BE2C (cell line): ENCODE measurements around the gene CACNA1D.
"Not testable (repeated sequence)": the region's sequence is repeated elsewhere in the genome, so short reads cannot be mapped to it uniquely, and the experiment has no call there.

Source experiments
- DNase-seq: peaks from one replicate; pipeline ENCODE4 v3.0.0-alpha.2; 2020
- H3K27me3 ChIP-seq: fragments of 250-450 bp; sonication (Bioruptor Pico); 2 replicates; pipeline ENCODE4 v1.5.1; 2020; ENCODE audit warnings: mild to moderate bottlenecking
- H3K36me3 ChIP-seq: fragments of 250-450 bp; sonication (Bioruptor Pico); 2 replicates; pipeline ENCODE4 v1.5.1; 2020; ENCODE audit warnings: mild to moderate bottlenecking
- H3K4me1 ChIP-seq: fragments of 250-450 bp; sonication (Bioruptor Pico); 2 replicates; pipeline ENCODE4 v1.5.1; 2020
- H3K4me3 ChIP-seq: 2 replicates; pipeline ENCODE4 v1.5.1; 2011; ENCODE audit warnings: low read depth, low read length
- H3K9me3 ChIP-seq: fragments of 250-450 bp; sonication (Bioruptor Pico); 2 replicates; pipeline ENCODE4 v1.5.1; 2020
- TF ChIP-seq, protein P1 (sequence below): IDR thresholded peaks from 2 replicates; pipeline ENCODE4 v1.5.1; 2012; ENCODE audit warnings: mild to moderate bottlenecking, low read depth, low read length

The CACNA1D gene

DNA sequence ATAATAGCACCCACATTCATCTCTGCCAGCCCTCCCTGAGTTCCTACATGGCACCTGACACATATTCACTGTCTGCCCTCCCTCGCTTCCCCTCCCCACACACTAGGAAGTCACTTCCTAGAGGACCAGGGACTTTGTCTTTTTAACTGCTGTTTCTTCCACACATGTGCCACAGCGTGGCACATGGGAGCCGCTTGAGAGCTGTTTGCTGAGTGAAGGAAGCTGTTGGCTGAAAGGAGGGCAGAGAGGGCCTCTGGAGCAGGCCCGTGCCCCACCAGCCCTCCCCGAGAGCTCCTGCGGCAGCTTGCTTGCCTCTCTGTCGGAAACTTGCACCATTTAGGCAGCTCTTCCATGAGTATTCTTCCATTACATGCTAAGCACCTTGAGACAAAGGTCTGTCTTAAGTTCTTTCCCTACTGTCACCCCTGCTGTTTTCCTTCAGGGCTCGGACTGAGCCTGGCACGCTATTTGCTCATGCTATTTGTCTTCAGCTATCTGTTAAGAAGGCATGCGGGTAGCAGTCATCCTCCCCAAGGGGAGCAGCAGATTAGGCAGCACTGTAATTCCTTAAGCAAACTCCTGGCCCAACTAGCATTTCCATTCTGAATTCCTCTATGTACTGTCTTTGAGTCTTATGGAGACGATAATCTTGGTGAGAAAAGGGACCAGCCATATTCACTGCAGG lies 72.2 kb downstream of the CACNA1D start:
- H3K4me3 ChIP-seq: no peak overlapping the region
- no peaks in the 10 kb centered on the region for H3K36me3 ChIP-seq
- H3K27me3 ChIP-seq: no peaks in the 10 kb centered on the region
- TF ChIP-seq, protein P1, sequence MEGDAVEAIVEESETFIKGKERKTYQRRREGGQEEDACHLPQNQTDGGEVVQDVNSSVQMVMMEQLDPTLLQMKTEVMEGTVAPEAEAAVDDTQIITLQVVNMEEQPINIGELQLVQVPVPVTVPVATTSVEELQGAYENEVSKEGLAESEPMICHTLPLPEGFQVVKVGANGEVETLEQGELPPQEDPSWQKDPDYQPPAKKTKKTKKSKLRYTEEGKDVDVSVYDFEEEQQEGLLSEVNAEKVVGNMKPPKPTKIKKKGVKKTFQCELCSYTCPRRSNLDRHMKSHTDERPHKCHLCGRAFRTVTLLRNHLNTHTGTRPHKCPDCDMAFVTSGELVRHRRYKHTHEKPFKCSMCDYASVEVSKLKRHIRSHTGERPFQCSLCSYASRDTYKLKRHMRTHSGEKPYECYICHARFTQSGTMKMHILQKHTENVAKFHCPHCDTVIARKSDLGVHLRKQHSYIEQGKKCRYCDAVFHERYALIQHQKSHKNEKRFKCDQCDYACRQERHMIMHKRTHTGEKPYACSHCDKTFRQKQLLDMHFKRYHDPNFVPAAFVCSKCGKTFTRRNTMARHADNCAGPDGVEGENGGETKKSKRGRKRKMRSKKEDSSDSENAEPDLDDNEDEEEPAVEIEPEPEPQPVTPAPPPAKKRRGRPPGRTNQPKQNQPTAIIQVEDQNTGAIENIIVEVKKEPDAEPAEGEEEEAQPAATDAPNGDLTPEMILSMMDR: no peak
- no peaks in the 10 kb centered on the region for H3K4me1 ChIP-seq
- no peak for DNase-seq
- H3K9me3 ChIP-seq: no peaks in the 10 kb centered on the region

DNA sequence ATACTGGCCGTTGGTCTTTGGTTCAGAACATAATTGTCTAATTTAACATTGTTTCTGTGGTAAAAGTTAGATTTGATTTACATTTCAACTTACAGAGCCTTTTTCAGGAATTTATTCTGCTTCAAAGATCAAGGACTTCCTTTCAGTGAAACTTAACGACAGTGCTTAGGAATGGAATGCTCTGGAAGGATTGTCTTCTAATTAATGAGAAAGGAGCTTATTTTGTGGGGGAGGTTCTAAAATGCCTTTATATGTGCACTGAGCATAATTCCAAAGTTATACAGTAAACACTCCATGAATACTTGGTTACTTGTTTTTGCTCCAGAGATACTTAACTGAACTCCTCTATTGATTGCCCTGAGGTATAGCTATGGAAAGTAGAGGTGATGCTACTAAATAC lies 75.7 kb downstream of the CACNA1D start:
- H3K4me3 ChIP-seq: no peak overlapping the region
- no peaks in the 10 kb centered on the region for H3K36me3 ChIP-seq
- no peak for DNase-seq
- H3K9me3 ChIP-seq: no peaks in the 10 kb centered on the region
- TF ChIP-seq, protein P1: no peak
- H3K27me3 ChIP-seq: no peaks in the 10 kb centered on the region
- H3K4me1 ChIP-seq: no peaks in the 10 kb centered on the region

DNA sequence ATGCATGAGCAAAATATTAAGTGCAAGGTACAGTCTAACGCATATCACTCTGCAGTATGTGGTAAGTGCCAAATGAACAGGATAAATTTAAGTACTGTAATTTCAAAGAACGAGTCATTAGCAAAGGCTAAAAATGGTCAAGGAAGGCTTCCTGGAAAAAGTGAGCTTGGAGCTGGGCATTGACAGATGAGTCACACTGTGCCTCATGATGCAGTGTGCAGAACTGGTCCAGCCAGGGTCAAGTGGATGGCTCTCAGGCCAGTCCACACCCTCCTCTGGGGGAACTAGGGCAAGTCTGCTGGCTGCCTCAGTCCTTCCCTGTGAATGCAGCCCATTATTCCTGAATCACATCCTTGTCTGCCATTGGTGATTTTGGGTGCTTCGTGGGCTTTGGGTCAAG lies 76.3 kb downstream of the CACNA1D start:
- TF ChIP-seq, protein P1: no peak
- H3K9me3 ChIP-seq: no peaks in the 10 kb centered on the region
- no peak overlapping the region for H3K4me3 ChIP-seq
- H3K4me1 ChIP-seq: no peaks in the 10 kb centered on the region
- no peaks in the 10 kb centered on the region for H3K36me3 ChIP-seq
- no peak for DNase-seq
- H3K27me3 ChIP-seq: no peaks in the 10 kb centered on the region

- Histone ChIP-seq H3K4me3 (no peak overlapping the region), H3K27me3 (no peaks in the 10 kb centered on the region), H3K36me3 (no peaks in the 10 kb centered on the region), H3K9me3 (no peaks in the 10 kb centered on the region), H3K4me1 (no peaks in the 10 kb centered on the region)
- no peak for DNase-seq
- TF ChIP-seq, protein P1: no peak
Measured at GRCh38 chr3:53571264-53571663, 76.9 kb downstream of the CACNA1D start.

DNA sequence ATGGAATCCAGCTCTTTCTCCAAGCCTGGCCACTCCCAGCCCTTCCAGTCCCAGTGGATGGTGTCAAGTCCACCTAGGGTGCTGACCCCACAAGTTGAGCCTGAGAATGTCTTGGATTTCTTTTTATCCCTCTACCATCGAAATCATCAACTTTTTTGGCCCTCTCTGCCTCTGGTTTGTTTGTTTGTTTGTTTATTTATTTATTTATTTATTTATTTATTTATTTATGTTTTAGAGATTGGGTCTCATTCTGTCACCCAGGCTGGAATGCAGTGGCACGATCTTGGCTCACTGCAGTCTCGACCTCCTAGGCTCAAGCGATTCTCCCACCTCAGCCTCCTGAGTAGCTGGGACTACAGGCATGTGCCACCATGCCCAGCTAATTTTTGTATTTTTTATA lies 77.8 kb downstream of the CACNA1D start:
- not testable (repeated sequence) for H3K9me3 ChIP-seq, H3K4me1 ChIP-seq, H3K27me3 ChIP-seq, H3K36me3 ChIP-seq, DNase-seq, H3K4me3 ChIP-seq

- Histone ChIP-seq H3K27me3 (no peaks in the 10 kb centered on the region), H3K9me3 (no peaks in the 10 kb centered on the region), H3K4me3 (no peak overlapping the region), H3K4me1 (no peaks in the 10 kb centered on the region), H3K36me3 (no peaks in the 10 kb centered on the region)
- DNase-seq: no peak
- TF ChIP-seq, protein P1: no peak
Measured at GRCh38 chr3:53577506-53577905, 83.1 kb downstream of the CACNA1D start.
